22Rv1 (cell line): Measurements from ENCODE around the gene HSPA9.

Experiments
- ZFX ChIP-seq: fragments of 450-650 bp; IDR thresholded peaks from 2 replicates; pipeline ENCODE4 v1.6.1; 2017; ENCODE audit warnings: antibody characterized with exemption, borderline replicate concordance
- TF ChIP-seq, protein P1 (sequence below): fragments of 450-650 bp; IDR thresholded peaks from 2 replicates; pipeline ENCODE4 v1.5.1; 2017; ENCODE audit warnings: mild to moderate bottlenecking

DNA sequence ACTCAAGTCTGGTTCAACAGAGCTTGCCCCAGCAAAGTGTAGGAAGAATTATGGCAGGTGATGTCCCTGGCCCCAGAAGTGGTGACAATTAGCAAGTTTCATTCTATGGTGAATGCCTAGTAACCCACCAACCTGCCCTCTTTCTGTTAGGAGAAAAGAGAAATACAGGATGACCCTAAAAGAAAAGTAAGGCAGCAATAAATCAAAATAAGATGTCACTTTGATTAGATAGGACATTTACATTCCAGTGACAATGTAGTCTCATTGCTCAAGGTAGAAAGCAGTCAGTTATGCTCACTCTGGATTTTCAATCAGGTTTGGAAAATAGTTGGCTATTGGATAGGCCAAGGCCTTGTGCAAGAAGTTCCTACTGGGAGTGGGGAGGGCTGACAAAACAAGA is 5.6 kb upstream of the HSPA9 start:
- TF ChIP-seq, protein P1, sequence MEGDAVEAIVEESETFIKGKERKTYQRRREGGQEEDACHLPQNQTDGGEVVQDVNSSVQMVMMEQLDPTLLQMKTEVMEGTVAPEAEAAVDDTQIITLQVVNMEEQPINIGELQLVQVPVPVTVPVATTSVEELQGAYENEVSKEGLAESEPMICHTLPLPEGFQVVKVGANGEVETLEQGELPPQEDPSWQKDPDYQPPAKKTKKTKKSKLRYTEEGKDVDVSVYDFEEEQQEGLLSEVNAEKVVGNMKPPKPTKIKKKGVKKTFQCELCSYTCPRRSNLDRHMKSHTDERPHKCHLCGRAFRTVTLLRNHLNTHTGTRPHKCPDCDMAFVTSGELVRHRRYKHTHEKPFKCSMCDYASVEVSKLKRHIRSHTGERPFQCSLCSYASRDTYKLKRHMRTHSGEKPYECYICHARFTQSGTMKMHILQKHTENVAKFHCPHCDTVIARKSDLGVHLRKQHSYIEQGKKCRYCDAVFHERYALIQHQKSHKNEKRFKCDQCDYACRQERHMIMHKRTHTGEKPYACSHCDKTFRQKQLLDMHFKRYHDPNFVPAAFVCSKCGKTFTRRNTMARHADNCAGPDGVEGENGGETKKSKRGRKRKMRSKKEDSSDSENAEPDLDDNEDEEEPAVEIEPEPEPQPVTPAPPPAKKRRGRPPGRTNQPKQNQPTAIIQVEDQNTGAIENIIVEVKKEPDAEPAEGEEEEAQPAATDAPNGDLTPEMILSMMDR, result no peak
- no peak for TF ChIP-seq ZFX
